GM12878 (cell line): ENCODE data around the gene FOXP3. TPM values are rescaled to one million over a fixed set of nuclear protein-coding genes. Genes with fewer than 3 reads are reported as not detected.

Experiments used
- ATF7 ChIP-seq: fragments of 450-650 bp; IDR thresholded peaks from 2 replicates; pipeline ENCODE4 v1.6.1; 2016; ENCODE audit warnings: low read depth, mild to moderate bottlenecking
- ESRRA ChIP-seq: IDR thresholded peaks from 2 replicates; pipeline ENCODE4 v1.6.1; 2012; ENCODE audit warnings: mild to moderate bottlenecking, low read length, improper control_type of control experiment
- MTA2 ChIP-seq: fragments of 450-650 bp; IDR thresholded peaks from 2 replicates; pipeline ENCODE4 v1.6.1; 2016; ENCODE audit warnings: low read depth, mild to moderate bottlenecking, moderate library complexity
- NR2C2 ChIP-seq: IDR thresholded peaks from 2 replicates; pipeline ENCODE4 v1.6.1; 2011; ENCODE audit warnings: borderline replicate concordance, low read depth; ENCODE audit not compliant: control insufficient read depth, insufficient read length
- SMARCA5 ChIP-seq: fragments of 450-650 bp; IDR thresholded peaks from 2 replicates; pipeline ENCODE4 v1.6.1; 2017; ENCODE audit warnings: mild to moderate bottlenecking
- TAF1 ChIP-seq: IDR thresholded peaks from 2 replicates; pipeline ENCODE4 v1.6.1; 2011; ENCODE audit warnings: mild to moderate bottlenecking, low read depth, low read length, borderline replicate concordance
- WRNIP1 ChIP-seq: IDR thresholded peaks from 2 replicates; pipeline ENCODE4 v1.6.1; 2011; ENCODE audit warnings: low read depth, low read length, improper control_type of control experiment, borderline replicate concordance
- YY1 ChIP-seq: IDR thresholded peaks from 2 replicates; pipeline ENCODE4 v1.6.1; 2011; ENCODE audit warnings: low read depth, mild to moderate bottlenecking, low read length
- ZNF207 ChIP-seq: fragments of 450-650 bp; IDR thresholded peaks from 2 replicates; pipeline ENCODE4 v1.6.1; 2014; ENCODE audit warnings: antibody characterized with exemption, mild to moderate bottlenecking, borderline replicate concordance
- polyA plus RNA-seq, 11 experiments: library from polyadenylated mRNA; depleted of rRNA in 4 of 11; unstranded in 6 of 11; stranded (reverse) in 5 of 11; fragments of >200 nt; fragmentation: Nextera tagmentation in 4 of 11; fragmentation: Illumina TruSeq in 1 of 11; extraction: Ambion mirVana in 4 of 11; extraction: Trizol in 1 of 11; gene quantifications; 1 replicate in 1 of 11; 2 replicates in 10 of 11; pipeline versions ENCODE4 v1.2.1 to v1.2.3, GENCODE V29; 2011 to 2016; ENCODE audit warnings: inconsistent platforms in 2 of 11, missing spikeins in 2 of 11, low read depth in 1 of 11
- total RNA-seq, 4 experiments: library from RNA; depleted of rRNA in 3 of 4; stranded (reverse); fragments of >200 nt in 3 of 4; fragmentation: Illumina TruSeq in 1 of 4; extraction: Trizol in 1 of 4; gene quantifications; 2 replicates each; pipeline versions ENCODE4 v1.2.1 to v1.2.3, GENCODE V29; 2013 to 2021
- TF ChIP-seq, protein P1 (sequence below): IDR thresholded peaks from 2 replicates; pipeline ENCODE4 v1.6.1; 2012; ENCODE audit warnings: improper control_type of control experiment, low read depth, low read length; ENCODE audit not compliant: insufficient replicate concordance
- TF ChIP-seq, protein P2 (sequence below): IDR thresholded peaks from 2 replicates; pipeline ENCODE4 v1.6.1; 2012; ENCODE audit warnings: low read depth, low read length, improper control_type of control experiment
- TF ChIP-seq, protein P3 (sequence below): fragments of 150-350 bp; IDR thresholded peaks from 2 replicates; pipeline ENCODE4 v1.6.1; 2016; ENCODE audit warnings: low read depth, low read length

Gene FOXP3
- total and polyA plus RNA-seq, 10 of the 15 experiments (the other 5 are each of a cell fraction or from before 2014, with no cell fraction given), result 0.02 to 0.21 (median 0.08) TPM; not detected in 3

DNA sequence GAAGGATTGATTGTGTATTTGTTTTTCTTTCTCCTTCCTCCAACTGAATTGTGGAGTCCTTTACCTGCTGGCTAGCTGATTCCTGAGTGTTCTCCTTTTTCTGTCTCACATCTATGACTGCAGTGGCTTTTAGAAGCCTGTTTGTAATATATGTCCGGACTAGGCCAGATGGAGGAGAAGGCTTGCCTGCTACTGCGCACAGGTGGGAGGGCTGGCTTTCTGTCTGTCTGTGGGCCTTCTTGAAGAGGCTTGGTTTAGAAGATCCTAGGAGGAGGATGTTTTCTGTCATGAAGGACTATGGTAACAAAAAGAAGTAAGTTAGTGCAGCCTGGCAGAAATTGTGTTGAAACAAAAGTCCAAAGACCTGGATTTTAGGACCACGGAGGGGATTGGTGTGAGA, 13.6 kb upstream of the FOXP3 start (continued):
- TF ChIP-seq, protein P1, sequence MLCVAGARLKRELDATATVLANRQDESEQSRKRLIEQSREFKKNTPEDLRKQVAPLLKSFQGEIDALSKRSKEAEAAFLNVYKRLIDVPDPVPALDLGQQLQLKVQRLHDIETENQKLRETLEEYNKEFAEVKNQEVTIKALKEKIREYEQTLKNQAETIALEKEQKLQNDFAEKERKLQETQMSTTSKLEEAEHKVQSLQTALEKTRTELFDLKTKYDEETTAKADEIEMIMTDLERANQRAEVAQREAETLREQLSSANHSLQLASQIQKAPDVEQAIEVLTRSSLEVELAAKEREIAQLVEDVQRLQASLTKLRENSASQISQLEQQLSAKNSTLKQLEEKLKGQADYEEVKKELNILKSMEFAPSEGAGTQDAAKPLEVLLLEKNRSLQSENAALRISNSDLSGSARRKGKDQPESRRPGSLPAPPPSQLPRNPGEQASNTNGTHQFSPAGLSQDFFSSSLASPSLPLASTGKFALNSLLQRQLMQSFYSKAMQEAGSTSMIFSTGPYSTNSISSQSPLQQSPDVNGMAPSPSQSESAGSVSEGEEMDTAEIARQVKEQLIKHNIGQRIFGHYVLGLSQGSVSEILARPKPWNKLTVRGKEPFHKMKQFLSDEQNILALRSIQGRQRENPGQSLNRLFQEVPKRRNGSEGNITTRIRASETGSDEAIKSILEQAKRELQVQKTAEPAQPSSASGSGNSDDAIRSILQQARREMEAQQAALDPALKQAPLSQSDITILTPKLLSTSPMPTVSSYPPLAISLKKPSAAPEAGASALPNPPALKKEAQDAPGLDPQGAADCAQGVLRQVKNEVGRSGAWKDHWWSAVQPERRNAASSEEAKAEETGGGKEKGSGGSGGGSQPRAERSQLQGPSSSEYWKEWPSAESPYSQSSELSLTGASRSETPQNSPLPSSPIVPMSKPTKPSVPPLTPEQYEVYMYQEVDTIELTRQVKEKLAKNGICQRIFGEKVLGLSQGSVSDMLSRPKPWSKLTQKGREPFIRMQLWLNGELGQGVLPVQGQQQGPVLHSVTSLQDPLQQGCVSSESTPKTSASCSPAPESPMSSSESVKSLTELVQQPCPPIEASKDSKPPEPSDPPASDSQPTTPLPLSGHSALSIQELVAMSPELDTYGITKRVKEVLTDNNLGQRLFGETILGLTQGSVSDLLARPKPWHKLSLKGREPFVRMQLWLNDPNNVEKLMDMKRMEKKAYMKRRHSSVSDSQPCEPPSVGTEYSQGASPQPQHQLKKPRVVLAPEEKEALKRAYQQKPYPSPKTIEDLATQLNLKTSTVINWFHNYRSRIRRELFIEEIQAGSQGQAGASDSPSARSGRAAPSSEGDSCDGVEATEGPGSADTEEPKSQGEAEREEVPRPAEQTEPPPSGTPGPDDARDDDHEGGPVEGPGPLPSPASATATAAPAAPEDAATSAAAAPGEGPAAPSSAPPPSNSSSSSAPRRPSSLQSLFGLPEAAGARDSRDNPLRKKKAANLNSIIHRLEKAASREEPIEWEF, result no peak
- no peak for TF ChIP-seq MTA2
- TF ChIP-seq ATF7, result no peak
- no peak for TF ChIP-seq ZNF207
- TF ChIP-seq YY1, result no peak
- TF ChIP-seq ESRRA, result no peak
- TF ChIP-seq, protein P2, sequence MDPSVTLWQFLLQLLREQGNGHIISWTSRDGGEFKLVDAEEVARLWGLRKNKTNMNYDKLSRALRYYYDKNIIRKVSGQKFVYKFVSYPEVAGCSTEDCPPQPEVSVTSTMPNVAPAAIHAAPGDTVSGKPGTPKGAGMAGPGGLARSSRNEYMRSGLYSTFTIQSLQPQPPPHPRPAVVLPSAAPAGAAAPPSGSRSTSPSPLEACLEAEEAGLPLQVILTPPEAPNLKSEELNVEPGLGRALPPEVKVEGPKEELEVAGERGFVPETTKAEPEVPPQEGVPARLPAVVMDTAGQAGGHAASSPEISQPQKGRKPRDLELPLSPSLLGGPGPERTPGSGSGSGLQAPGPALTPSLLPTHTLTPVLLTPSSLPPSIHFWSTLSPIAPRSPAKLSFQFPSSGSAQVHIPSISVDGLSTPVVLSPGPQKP, result no peak
- no peak for TF ChIP-seq TAF1
- TF ChIP-seq, protein P3, sequence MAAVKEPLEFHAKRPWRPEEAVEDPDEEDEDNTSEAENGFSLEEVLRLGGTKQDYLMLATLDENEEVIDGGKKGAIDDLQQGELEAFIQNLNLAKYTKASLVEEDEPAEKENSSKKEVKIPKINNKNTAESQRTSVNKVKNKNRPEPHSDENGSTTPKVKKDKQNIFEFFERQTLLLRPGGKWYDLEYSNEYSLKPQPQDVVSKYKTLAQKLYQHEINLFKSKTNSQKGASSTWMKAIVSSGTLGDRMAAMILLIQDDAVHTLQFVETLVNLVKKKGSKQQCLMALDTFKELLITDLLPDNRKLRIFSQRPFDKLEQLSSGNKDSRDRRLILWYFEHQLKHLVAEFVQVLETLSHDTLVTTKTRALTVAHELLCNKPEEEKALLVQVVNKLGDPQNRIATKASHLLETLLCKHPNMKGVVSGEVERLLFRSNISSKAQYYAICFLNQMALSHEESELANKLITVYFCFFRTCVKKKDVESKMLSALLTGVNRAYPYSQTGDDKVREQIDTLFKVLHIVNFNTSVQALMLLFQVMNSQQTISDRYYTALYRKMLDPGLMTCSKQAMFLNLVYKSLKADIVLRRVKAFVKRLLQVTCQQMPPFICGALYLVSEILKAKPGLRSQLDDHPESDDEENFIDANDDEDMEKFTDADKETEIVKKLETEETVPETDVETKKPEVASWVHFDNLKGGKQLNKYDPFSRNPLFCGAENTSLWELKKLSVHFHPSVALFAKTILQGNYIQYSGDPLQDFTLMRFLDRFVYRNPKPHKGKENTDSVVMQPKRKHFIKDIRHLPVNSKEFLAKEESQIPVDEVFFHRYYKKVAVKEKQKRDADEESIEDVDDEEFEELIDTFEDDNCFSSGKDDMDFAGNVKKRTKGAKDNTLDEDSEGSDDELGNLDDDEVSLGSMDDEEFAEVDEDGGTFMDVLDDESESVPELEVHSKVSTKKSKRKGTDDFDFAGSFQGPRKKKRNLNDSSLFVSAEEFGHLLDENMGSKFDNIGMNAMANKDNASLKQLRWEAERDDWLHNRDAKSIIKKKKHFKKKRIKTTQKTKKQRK, result no peak
- TF ChIP-seq SMARCA5, result no peak
- TF ChIP-seq WRNIP1, result no peak
- TF ChIP-seq NR2C2, result no peak
